NCI-H1694 treated with DMSO at 0.1 percent for 48 hours (cell line): Measurements from ENCODE around the gene SLX9.

Experiments
- DNase-seq: peaks from one replicate; lab custom pipeline; 2025; lab: John Stamatoyannopoulos, UW

Gene SLX9

GRCh38 chr21:44991538-44992483 is 52.0 kb downstream of the SLX9 start:
- DNase-seq, result no peak

- DNase-seq, result no peak
Measured at GRCh38 chr21:44992608-44993031, 52.8 kb downstream of the SLX9 start.

GRCh38 chr21:44993321-44994046 is 53.7 kb downstream of the SLX9 start:
- no peak for DNase-seq

GRCh38 chr21:44994047-44994694 is 54.3 kb downstream of the SLX9 start:
- no peak for DNase-seq

GRCh38 chr21:44994695-44995342 is 55.0 kb downstream of the SLX9 start:
- DNase-seq, result peak; percentile 57

- DNase-seq, result no peak
Measured at GRCh38 chr21:44995343-44995941, 55.6 kb downstream of the SLX9 start.

GRCh38 chr21:44996096-44996495 is 56.3 kb downstream of the SLX9 start:
- no peak for DNase-seq

GRCh38 chr21:44996501-44996921 is 56.7 kb downstream of the SLX9 start:
- DNase-seq, result no peak

GRCh38 chr21:44996983-44997936 is 57.4 kb downstream of the SLX9 start:
- no peak for DNase-seq

- no peak for DNase-seq
Measured at GRCh38 chr21:44998086-44998620, 58.3 kb downstream of the SLX9 start.

GRCh38 chr21:44998621-44999427 is 59.0 kb downstream of the SLX9 start:
- DNase-seq, result no peak

- no peak for DNase-seq
Measured at GRCh38 chr21:44999428-44999971, 59.7 kb downstream of the SLX9 start.

GRCh38 chr21:44999972-45000636 is 60.3 kb downstream of the SLX9 start:
- DNase-seq, result no peak

- DNase-seq, result no peak
Measured at GRCh38 chr21:45000637-45001133, 60.9 kb downstream of the SLX9 start.

GRCh38 chr21:45001134-45002095 is 61.6 kb downstream of the SLX9 start:
- DNase-seq, result no peak

- DNase-seq, result no peak
Measured at GRCh38 chr21:45002381-45003204, 62.8 kb downstream of the SLX9 start.
